Mucosa of stomach (tissue), 1 donor: ENCODE measurements around the gene PPIL6.
A peak's percentile ranks its signal among the peaks of the same experiment; 100 is the strongest.

Experiments used
- H3K27me3 ChIP-seq: one replicate; pipeline ENCODE4 v1.7.0; 2013; ENCODE audit warnings: mild to moderate bottlenecking, low read length; ENCODE audit not compliant: control insufficient read depth, insufficient read depth
- H3K36me3 ChIP-seq: one replicate; pipeline ENCODE4 v1.7.0; 2013; ENCODE audit warnings: low read length; ENCODE audit not compliant: control insufficient read depth, insufficient read depth
- H3K4me1 ChIP-seq: one replicate; pipeline ENCODE4 v1.7.0; 2013; ENCODE audit warnings: mild to moderate bottlenecking, low read length; ENCODE audit not compliant: control insufficient read depth, insufficient read depth
- H3K4me3 ChIP-seq: one replicate; pipeline ENCODE4 v1.7.0; 2013; ENCODE audit warnings: low read length
- H3K9ac ChIP-seq: one replicate; pipeline ENCODE4 v1.7.0; 2013; ENCODE audit warnings: mild to moderate bottlenecking, low read length, moderate library complexity
- H3K9me3 ChIP-seq: one replicate; pipeline ENCODE4 v1.7.0; 2013; ENCODE audit warnings: mild to moderate bottlenecking, low read length, moderate library complexity; ENCODE audit not compliant: control insufficient read depth
- donor health status: Pancreatic carcinoma.

PPIL6 gene

GRCh38 chr6:109360791-109361190 lies 79.6 kb downstream of the PPIL6 start:
- Histone ChIP-seq H3K36me3 (peaks cover 11% of the 10 kb centered on the region), H3K9ac (no peak overlapping the region), H3K27me3 (no peaks in the 10 kb centered on the region), H3K4me3 (no peak overlapping the region), H3K4me1 (no peaks in the 10 kb centered on the region), H3K9me3 (no peaks in the 10 kb centered on the region)

GRCh38 chr6:109360281-109360680 lies 80.1 kb downstream of the PPIL6 start:
- no peaks in the 10 kb centered on the region for H3K27me3 ChIP-seq
- H3K36me3 ChIP-seq, result peaks cover 11% of the 10 kb centered on the region
- H3K9me3 ChIP-seq, result no peaks in the 10 kb centered on the region
- H3K4me1 ChIP-seq, result no peaks in the 10 kb centered on the region
- H3K4me3 ChIP-seq, result no peak overlapping the region
- H3K9ac ChIP-seq, result no peak overlapping the region

GRCh38 chr6:109359248-109359647 lies 81.2 kb downstream of the PPIL6 start:
- H3K36me3 ChIP-seq, result peaks cover 11% of the 10 kb centered on the region
- H3K27me3 ChIP-seq, result no peaks in the 10 kb centered on the region
- no peak overlapping the region for H3K4me3 ChIP-seq
- H3K4me1 ChIP-seq, result no peaks in the 10 kb centered on the region
- no peaks in the 10 kb centered on the region for H3K9me3 ChIP-seq
- H3K9ac ChIP-seq, result no peak overlapping the region

GRCh38 chr6:109358204-109358603 lies 82.2 kb downstream of the PPIL6 start:
- H3K27me3 ChIP-seq, result no peaks in the 10 kb centered on the region
- no peak overlapping the region for H3K9ac ChIP-seq
- H3K4me1 ChIP-seq, result no peaks in the 10 kb centered on the region
- no peaks in the 10 kb centered on the region for H3K9me3 ChIP-seq
- H3K36me3 ChIP-seq, result peaks cover 11% of the 10 kb centered on the region
- H3K4me3 ChIP-seq, result no peak overlapping the region

- no peaks in the 10 kb centered on the region for H3K27me3 ChIP-seq
- no peak overlapping the region for H3K4me3 ChIP-seq
- H3K9ac ChIP-seq, result no peak overlapping the region
- H3K36me3 ChIP-seq, result no peaks in the 10 kb centered on the region
- H3K4me1 ChIP-seq, result peaks cover 12% of the 10 kb centered on the region
- no peaks in the 10 kb centered on the region for H3K9me3 ChIP-seq
Measured at GRCh38 chr6:109356237-109356636, 84.2 kb downstream of the PPIL6 start.

- H3K4me3 ChIP-seq, result no peak overlapping the region
- H3K36me3 ChIP-seq, result no peaks in the 10 kb centered on the region
- no peak overlapping the region for H3K9ac ChIP-seq
- peaks cover 50% of the 10 kb centered on the region for H3K4me1 ChIP-seq
- H3K9me3 ChIP-seq, result no peaks in the 10 kb centered on the region
- H3K27me3 ChIP-seq, result no peaks in the 10 kb centered on the region
Measured at GRCh38 chr6:109351231-109352130, 88.9 kb downstream of the PPIL6 start.

GRCh38 chr6:109349419-109349987 lies 90.9 kb downstream of the PPIL6 start:
- no peaks in the 10 kb centered on the region for H3K27me3 ChIP-seq
- peaks cover 51% of the 10 kb centered on the region for H3K4me1 ChIP-seq
- no peak overlapping the region for H3K4me3 ChIP-seq
- H3K9me3 ChIP-seq, result no peaks in the 10 kb centered on the region
- peak overlapping the region; percentile 46 for H3K9ac ChIP-seq
- H3K36me3 ChIP-seq, result no peaks in the 10 kb centered on the region

GRCh38 chr6:109348226-109348625 lies 92.2 kb downstream of the PPIL6 start:
- no peak overlapping the region for H3K9ac ChIP-seq
- peaks cover 64% of the 10 kb centered on the region for H3K4me1 ChIP-seq
- H3K4me3 ChIP-seq, result no peak overlapping the region
- H3K27me3 ChIP-seq, result no peaks in the 10 kb centered on the region
- no peaks in the 10 kb centered on the region for H3K9me3 ChIP-seq
- H3K36me3 ChIP-seq, result no peaks in the 10 kb centered on the region

GRCh38 chr6:109347779-109348178 lies 92.6 kb downstream of the PPIL6 start:
- Histone ChIP-seq H3K9ac (no peak overlapping the region), H3K4me3 (no peak overlapping the region), H3K4me1 (peaks cover 69% of the 10 kb centered on the region), H3K27me3 (no peaks in the 10 kb centered on the region), H3K36me3 (no peaks in the 10 kb centered on the region), H3K9me3 (no peaks in the 10 kb centered on the region)

GRCh38 chr6:109345986-109346385 lies 94.4 kb downstream of the PPIL6 start:
- H3K9ac ChIP-seq, result no peak overlapping the region
- H3K36me3 ChIP-seq, result no peaks in the 10 kb centered on the region
- H3K4me1 ChIP-seq, result peaks cover 61% of the 10 kb centered on the region
- H3K9me3 ChIP-seq, result no peaks in the 10 kb centered on the region
- H3K4me3 ChIP-seq, result no peak overlapping the region
- H3K27me3 ChIP-seq, result no peaks in the 10 kb centered on the region

- Histone ChIP-seq H3K9ac (peak overlapping the region; percentile 41), H3K4me1 (peaks cover 48% of the 10 kb centered on the region), H3K27me3 (no peaks in the 10 kb centered on the region), H3K4me3 (no peak overlapping the region), H3K36me3 (no peaks in the 10 kb centered on the region), H3K9me3 (no peaks in the 10 kb centered on the region)
Measured at GRCh38 chr6:109344226-109344625, 96.2 kb downstream of the PPIL6 start.

- no peaks in the 10 kb centered on the region for H3K27me3 ChIP-seq
- H3K4me3 ChIP-seq, result no peak overlapping the region
- H3K9me3 ChIP-seq, result no peaks in the 10 kb centered on the region
- peak overlapping the region; percentile 41 for H3K9ac ChIP-seq
- peaks cover 41% of the 10 kb centered on the region for H3K4me1 ChIP-seq
- H3K36me3 ChIP-seq, result no peaks in the 10 kb centered on the region
Measured at GRCh38 chr6:109343518-109343917, 96.9 kb downstream of the PPIL6 start.
